Liver (tissue), 9 donors: ENCODE measurements around the gene INTS15. TPM values are rescaled to one million over a fixed set of nuclear protein-coding genes. Genes with fewer than 3 reads are reported as not detected.

Experiments used
- DNase-seq: peaks from one replicate; pipeline ENCODE4 v3.0.0-alpha.2; 2017; ENCODE audit warnings: low spot score
- H3K27ac ChIP-seq, 2 donors: one replicate each; pipeline ENCODE4 v1.7.0; 2013; ENCODE audit warnings: inconsistent platforms in 2 of 2, low read length in 2 of 2, control low read depth in 1 of 2, low read depth in 1 of 2, mild to moderate bottlenecking in 1 of 2
- H3K27me3 ChIP-seq, 4 donors: one replicate each; pipeline versions ENCODE4 v1.6.1 to v1.7.0; 2013; ENCODE audit warnings: low read length in 3 of 4, inconsistent platforms in 1 of 4, mild to moderate bottlenecking in 1 of 4, moderate library complexity in 1 of 4; ENCODE audit not compliant: control insufficient read depth in 4 of 4, insufficient read depth in 4 of 4
- H3K36me3 ChIP-seq, 4 donors: one replicate each; pipeline versions ENCODE4 v1.6.1 to v1.7.0; 2013; ENCODE audit warnings: low read length in 3 of 4, mild to moderate bottlenecking in 3 of 4, low read depth in 1 of 4, moderate library complexity in 1 of 4; ENCODE audit not compliant: control insufficient read depth in 4 of 4, insufficient read depth in 3 of 4
- H3K4me1 ChIP-seq, 4 donors: one replicate each; pipeline versions ENCODE4 v1.6.1 to v1.7.0; 2013; ENCODE audit warnings: low read length in 3 of 4, mild to moderate bottlenecking in 3 of 4, moderate library complexity in 1 of 4; ENCODE audit not compliant: control insufficient read depth in 4 of 4, insufficient read depth in 4 of 4
- H3K4me3 ChIP-seq, 3 donors: one replicate each; pipeline versions ENCODE4 v1.6.1 to v1.7.0; 2013; ENCODE audit warnings: low read length in 3 of 3, control low read depth in 1 of 3, low read depth in 1 of 3, mild to moderate bottlenecking in 1 of 3
- H3K9ac ChIP-seq, 2 donors: one replicate each; pipeline ENCODE4 v1.7.0; 2013; ENCODE audit warnings: low read length in 2 of 2, mild to moderate bottlenecking in 2 of 2, moderate library complexity in 2 of 2, control low read depth in 1 of 2, low read depth in 1 of 2
- H3K9me3 ChIP-seq, 4 donors: one replicate each; pipeline versions ENCODE4 v1.6.1 to v1.7.0; 2013; ENCODE audit warnings: low read length in 3 of 4; ENCODE audit not compliant: control insufficient read depth in 4 of 4
- EGR1 ChIP-seq, 2 donors: IDR thresholded peaks; 2 replicates each; pipeline ENCODE4 v1.6.1; 2016 to 2018; ENCODE audit warnings: antibody characterized with exemption in 2 of 2, low read depth in 2 of 2
- FOXA1 ChIP-seq: IDR thresholded peaks from 2 replicates; pipeline ENCODE4 v1.6.1; 2016; ENCODE audit warnings: antibody characterized with exemption
- FOXA2 ChIP-seq: IDR thresholded peaks from 2 replicates; pipeline ENCODE4 v1.6.1; 2016; ENCODE audit warnings: antibody characterized with exemption
- GABPA ChIP-seq, 2 donors: IDR thresholded peaks in 1 of 2; conservative IDR thresholded peaks in 1 of 2; 2 replicates each; pipeline ENCODE4 v1.6.1; 2016; ENCODE audit warnings: antibody characterized with exemption in 2 of 2, mild to moderate bottlenecking in 1 of 2, moderate library complexity in 1 of 2
- HNF4A ChIP-seq, 2 donors: conservative IDR thresholded peaks; 2 replicates each; pipeline ENCODE4 v1.6.1; 2016; ENCODE audit warnings: antibody characterized with exemption in 2 of 2, mild to moderate bottlenecking in 2 of 2
- HNF4G ChIP-seq: IDR thresholded peaks from 2 replicates; pipeline ENCODE4 v1.6.1; 2016; ENCODE audit warnings: antibody characterized with exemption
- JUND ChIP-seq, 2 donors: IDR thresholded peaks; 2 replicates each; pipeline ENCODE4 v1.6.1; 2016; ENCODE audit warnings: antibody characterized with exemption in 2 of 2
- NR2F2 ChIP-seq: IDR thresholded peaks from 2 replicates; pipeline ENCODE4 v1.6.1; 2016; ENCODE audit warnings: antibody characterized with exemption
- RAD21 ChIP-seq, 2 donors: IDR thresholded peaks; 2 replicates each; pipeline ENCODE4 v1.6.1; 2016; ENCODE audit warnings: antibody characterized with exemption in 2 of 2, mild to moderate bottlenecking in 2 of 2
- RXRA ChIP-seq, 2 donors: IDR thresholded peaks; 2 replicates each; pipeline ENCODE4 v1.6.1; 2017 to 2018; ENCODE audit warnings: antibody characterized with exemption in 2 of 2, mild to moderate bottlenecking in 1 of 2
- SP1 ChIP-seq: IDR thresholded peaks from 2 replicates; pipeline ENCODE4 v1.6.1; 2018; ENCODE audit warnings: antibody characterized with exemption, mild to moderate bottlenecking
- TAF1 ChIP-seq: conservative IDR thresholded peaks from 2 replicates; pipeline ENCODE4 v1.6.1; 2016; ENCODE audit warnings: antibody characterized with exemption, mild to moderate bottlenecking
- YY1 ChIP-seq: IDR thresholded peaks from 2 replicates; pipeline ENCODE4 v1.6.1; 2016; ENCODE audit warnings: antibody characterized with exemption, mild to moderate bottlenecking
- WGBS: extraction: QIAGEN DNeasy Blood & Tissue Kit; methylation state at CpG from one replicate; pipeline ENCODE4 v1.1.7; 2013; 5-methylcytosine and 5-hydroxymethylcytosine counted together
- polyA plus RNA-seq, 2 donors: library from polyadenylated mRNA; stranded (reverse) in 1 of 2; unstranded in 1 of 2; fragments of 200-250 nt in 1 of 2; fragments of >200 nt in 1 of 2; fragmentation: Nextera tagmentation in 1 of 2; extraction: Ambion mirVana in 1 of 2; gene quantifications; one replicate each; pipeline versions ENCODE4 v1.2.1 to v1.2.3, GENCODE V29; 2013 to 2015
- total RNA-seq, 2 donors: library from RNA; depleted of rRNA; stranded (reverse); fragments of >200 nt; gene quantifications; one replicate each; pipeline ENCODE4 v1.2.3, GENCODE V29; 2014
- TF ChIP-seq, protein P1 (sequence below): IDR thresholded peaks from 2 replicates; pipeline ENCODE4 v1.6.1; 2016; ENCODE audit warnings: antibody characterized with exemption
- TF ChIP-seq, protein P2 (sequence below): IDR thresholded peaks from 2 replicates; pipeline ENCODE4 v1.6.1; 2016; ENCODE audit warnings: antibody characterized with exemption, mild to moderate bottlenecking
- TF ChIP-seq, protein P3 (sequence below): IDR thresholded peaks from 2 replicates; pipeline ENCODE4 v1.6.1; 2016; ENCODE audit warnings: antibody characterized with exemption
- TF ChIP-seq, protein P4 (sequence below): IDR thresholded peaks from 2 replicates; pipeline ENCODE4 v1.6.1; 2016; ENCODE audit warnings: antibody characterized with exemption
- TF ChIP-seq, protein P5 (sequence below): fragments of 150-350 bp; IDR thresholded peaks from 2 replicates; pipeline ENCODE4 v1.5.1; 2017; ENCODE audit warnings: improper control_type of control experiment, low read depth, low read length; ENCODE audit not compliant: missing input control
- donor health status: healthy.
- donor health status: healthy.
- donor health status: healthy.
- donor health status: healthy.
- donor health status: healthy.

Gene INTS15
- total and polyA plus RNA-seq, 4 donors: 5.2 to 10.4 (median 8.2) TPM

DNA sequence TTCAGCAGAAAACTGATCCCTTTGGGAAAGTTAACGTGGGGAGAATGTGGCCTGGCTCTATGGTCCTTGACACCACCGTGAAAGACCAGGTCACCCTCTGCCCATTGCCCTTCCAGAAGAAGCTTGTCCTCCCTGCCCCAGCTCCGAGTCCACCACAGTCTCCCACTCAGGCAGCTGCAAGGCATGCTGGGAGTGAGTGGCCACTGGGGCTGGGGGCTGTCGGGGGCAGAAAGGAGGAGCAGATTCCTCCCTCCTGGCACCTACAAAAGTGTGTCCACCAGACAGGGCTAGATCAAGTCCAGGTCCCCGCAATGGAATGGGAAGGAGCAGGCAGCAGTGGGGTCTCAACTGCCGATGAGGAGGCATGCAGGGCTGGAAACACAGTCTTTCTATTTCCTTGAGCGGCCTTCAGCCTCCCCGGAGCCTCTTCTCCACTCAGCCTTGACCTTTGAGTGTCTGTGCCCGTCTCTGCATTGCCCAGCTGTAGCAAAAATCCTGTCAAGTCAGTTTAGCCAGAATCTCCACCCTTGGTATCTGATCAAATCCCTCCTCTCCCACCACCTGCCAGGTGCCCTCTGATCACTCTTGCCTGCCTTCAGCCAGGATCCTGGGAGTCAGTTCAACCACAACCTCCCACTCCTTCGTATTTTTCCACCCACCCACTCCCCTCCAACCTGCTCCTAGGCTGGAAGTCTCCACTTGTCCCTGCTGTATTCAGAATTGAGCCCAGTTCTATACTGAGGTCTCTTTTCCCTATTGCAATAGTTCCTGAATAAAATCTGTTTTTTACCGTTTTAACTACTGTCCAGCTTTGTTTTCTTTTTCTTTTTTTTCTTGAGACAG lies 40.4 kb downstream of the INTS15 start:
- H3K27me3 ChIP-seq: no peaks in the 10 kb centered on the region
- no peak for TF ChIP-seq RAD21 (IDR thresholded peaks at IDR 0.05)
- no peak for TF ChIP-seq JUND (IDR thresholded peaks at IDR 0.05)
- TF ChIP-seq, protein P1, sequence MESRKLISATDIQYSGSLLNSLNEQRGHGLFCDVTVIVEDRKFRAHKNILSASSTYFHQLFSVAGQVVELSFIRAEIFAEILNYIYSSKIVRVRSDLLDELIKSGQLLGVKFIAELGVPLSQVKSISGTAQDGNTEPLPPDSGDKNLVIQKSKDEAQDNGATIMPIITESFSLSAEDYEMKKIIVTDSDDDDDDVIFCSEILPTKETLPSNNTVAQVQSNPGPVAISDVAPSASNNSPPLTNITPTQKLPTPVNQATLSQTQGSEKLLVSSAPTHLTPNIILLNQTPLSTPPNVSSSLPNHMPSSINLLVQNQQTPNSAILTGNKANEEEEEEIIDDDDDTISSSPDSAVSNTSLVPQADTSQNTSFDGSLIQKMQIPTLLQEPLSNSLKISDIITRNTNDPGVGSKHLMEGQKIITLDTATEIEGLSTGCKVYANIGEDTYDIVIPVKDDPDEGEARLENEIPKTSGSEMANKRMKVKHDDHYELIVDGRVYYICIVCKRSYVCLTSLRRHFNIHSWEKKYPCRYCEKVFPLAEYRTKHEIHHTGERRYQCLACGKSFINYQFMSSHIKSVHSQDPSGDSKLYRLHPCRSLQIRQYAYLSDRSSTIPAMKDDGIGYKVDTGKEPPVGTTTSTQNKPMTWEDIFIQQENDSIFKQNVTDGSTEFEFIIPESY: no peak
- TF ChIP-seq RXRA (IDR thresholded peaks at IDR 0.05): no peak
- no peak for TF ChIP-seq EGR1 (IDR thresholded peaks at IDR 0.05; ENCODE audit: low read depth in 2 of 2)
- TF ChIP-seq NR2F2: no peak
- TF ChIP-seq HNF4G: no peak
- DNase-seq: no peak
- no peak overlapping the region for H3K27ac ChIP-seq
- WGBS: 69% methylated on average over 11 of the region's 11 CpGs
- H3K9me3 ChIP-seq: no peaks in the 10 kb centered on the region
- no peak overlapping the region for H3K4me3 ChIP-seq
- H3K9ac ChIP-seq: no peak overlapping the region
- no peaks in the 10 kb centered on the region for H3K36me3 ChIP-seq
- no peaks in the 10 kb centered on the region for H3K4me1 ChIP-seq

DNA sequence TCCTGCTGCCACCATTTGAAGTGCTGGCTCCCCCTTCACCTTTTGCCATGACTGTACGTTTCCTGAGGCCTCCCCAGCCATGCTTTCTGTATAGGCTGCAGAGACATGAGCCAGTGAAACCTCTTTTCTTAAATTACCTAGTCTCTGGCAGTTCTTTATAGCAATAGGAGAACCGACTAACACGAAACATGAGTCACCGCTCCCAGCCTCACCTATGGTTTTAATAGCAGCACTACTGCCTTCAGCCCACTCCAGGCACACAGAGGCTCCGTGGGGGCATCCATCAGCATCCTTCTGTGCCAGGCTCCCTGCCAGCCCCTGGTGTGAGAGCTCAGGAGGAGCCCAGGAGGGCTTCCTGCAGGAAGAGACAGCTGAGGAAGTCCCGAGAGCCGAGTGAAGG lies 41.8 kb downstream of the INTS15 start:
- 80% methylated on average over 7 of the region's 7 CpGs for WGBS
- no peak overlapping the region for H3K9ac ChIP-seq
- no peak for DNase-seq
- peaks cover 0 to 4% (median 3%) of the 10 kb centered on the region in 4 donors for H3K4me1 ChIP-seq
- H3K27me3 ChIP-seq: no peaks in the 10 kb centered on the region
- H3K4me3 ChIP-seq: no peak overlapping the region
- TF ChIP-seq EGR1 (IDR thresholded peaks at IDR 0.05; ENCODE audit: low read depth in 2 of 2) (no peak), YY1 (no peak), FOXA2 (no peak), TAF1 (no peak), FOXA1 (no peak), SP1 (no peak), NR2F2 (no peak), HNF4A (conservative IDR thresholded peaks at IDR 0.05) (no peak), RAD21 (IDR thresholded peaks at IDR 0.05) (no peak), HNF4G (no peak), JUND (IDR thresholded peaks at IDR 0.05) (no peak), GABPA (IDR thresholded peaks at IDR 0.05 in 1 of 2, conservative IDR thresholded peaks at IDR 0.05 in 1 of 2) (no peak), RXRA (IDR thresholded peaks at IDR 0.05) (no peak)
- TF ChIP-seq, protein P2, sequence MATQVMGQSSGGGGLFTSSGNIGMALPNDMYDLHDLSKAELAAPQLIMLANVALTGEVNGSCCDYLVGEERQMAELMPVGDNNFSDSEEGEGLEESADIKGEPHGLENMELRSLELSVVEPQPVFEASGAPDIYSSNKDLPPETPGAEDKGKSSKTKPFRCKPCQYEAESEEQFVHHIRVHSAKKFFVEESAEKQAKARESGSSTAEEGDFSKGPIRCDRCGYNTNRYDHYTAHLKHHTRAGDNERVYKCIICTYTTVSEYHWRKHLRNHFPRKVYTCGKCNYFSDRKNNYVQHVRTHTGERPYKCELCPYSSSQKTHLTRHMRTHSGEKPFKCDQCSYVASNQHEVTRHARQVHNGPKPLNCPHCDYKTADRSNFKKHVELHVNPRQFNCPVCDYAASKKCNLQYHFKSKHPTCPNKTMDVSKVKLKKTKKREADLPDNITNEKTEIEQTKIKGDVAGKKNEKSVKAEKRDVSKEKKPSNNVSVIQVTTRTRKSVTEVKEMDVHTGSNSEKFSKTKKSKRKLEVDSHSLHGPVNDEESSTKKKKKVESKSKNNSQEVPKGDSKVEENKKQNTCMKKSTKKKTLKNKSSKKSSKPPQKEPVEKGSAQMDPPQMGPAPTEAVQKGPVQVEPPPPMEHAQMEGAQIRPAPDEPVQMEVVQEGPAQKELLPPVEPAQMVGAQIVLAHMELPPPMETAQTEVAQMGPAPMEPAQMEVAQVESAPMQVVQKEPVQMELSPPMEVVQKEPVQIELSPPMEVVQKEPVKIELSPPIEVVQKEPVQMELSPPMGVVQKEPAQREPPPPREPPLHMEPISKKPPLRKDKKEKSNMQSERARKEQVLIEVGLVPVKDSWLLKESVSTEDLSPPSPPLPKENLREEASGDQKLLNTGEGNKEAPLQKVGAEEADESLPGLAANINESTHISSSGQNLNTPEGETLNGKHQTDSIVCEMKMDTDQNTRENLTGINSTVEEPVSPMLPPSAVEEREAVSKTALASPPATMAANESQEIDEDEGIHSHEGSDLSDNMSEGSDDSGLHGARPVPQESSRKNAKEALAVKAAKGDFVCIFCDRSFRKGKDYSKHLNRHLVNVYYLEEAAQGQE: no peak
- TF ChIP-seq, protein P1: no peak
- TF ChIP-seq, protein P3, sequence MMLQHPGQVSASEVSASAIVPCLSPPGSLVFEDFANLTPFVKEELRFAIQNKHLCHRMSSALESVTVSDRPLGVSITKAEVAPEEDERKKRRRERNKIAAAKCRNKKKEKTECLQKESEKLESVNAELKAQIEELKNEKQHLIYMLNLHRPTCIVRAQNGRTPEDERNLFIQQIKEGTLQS: no peak
- TF ChIP-seq, protein P4, sequence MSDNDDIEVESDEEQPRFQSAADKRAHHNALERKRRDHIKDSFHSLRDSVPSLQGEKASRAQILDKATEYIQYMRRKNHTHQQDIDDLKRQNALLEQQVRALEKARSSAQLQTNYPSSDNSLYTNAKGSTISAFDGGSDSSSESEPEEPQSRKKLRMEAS: no peak
- TF ChIP-seq, protein P5, sequence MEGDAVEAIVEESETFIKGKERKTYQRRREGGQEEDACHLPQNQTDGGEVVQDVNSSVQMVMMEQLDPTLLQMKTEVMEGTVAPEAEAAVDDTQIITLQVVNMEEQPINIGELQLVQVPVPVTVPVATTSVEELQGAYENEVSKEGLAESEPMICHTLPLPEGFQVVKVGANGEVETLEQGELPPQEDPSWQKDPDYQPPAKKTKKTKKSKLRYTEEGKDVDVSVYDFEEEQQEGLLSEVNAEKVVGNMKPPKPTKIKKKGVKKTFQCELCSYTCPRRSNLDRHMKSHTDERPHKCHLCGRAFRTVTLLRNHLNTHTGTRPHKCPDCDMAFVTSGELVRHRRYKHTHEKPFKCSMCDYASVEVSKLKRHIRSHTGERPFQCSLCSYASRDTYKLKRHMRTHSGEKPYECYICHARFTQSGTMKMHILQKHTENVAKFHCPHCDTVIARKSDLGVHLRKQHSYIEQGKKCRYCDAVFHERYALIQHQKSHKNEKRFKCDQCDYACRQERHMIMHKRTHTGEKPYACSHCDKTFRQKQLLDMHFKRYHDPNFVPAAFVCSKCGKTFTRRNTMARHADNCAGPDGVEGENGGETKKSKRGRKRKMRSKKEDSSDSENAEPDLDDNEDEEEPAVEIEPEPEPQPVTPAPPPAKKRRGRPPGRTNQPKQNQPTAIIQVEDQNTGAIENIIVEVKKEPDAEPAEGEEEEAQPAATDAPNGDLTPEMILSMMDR: no peak
- no peaks in the 10 kb centered on the region for H3K9me3 ChIP-seq
- H3K27ac ChIP-seq: no peak overlapping the region
- H3K36me3 ChIP-seq: no peaks in the 10 kb centered on the region
